Right lobe of liver (tissue), 4 donors: ENCODE measurements around the gene ATP1A3.
"Not testable (repeated sequence)": the region's sequence is repeated elsewhere in the genome, so short reads cannot be mapped to it uniquely, and the experiment has no call there.

Experiments used
- POLR2A ChIP-seq: fragments of 450-650 bp; IDR thresholded peaks from one replicate; pipeline ENCODE4 v1.6.1; 2017; ENCODE audit warnings: antibody characterized with exemption, mild to moderate bottlenecking
- TF ChIP-seq, protein P1 (sequence below), 4 donors: fragments of 200-600 bp in 3 of 4; fragments of 450-650 bp in 1 of 4; IDR thresholded peaks; one replicate each; pipeline versions ENCODE4 v1.5.1 to v1.8.0; 2016 to 2022; ENCODE audit warnings: antibody characterized with exemption in 4 of 4, mild to moderate bottlenecking in 2 of 4
- donor health status: DM: no; HTN: no; CAD: no.
- donor health status: DM: no; HTN: no; CAD: no.
- donor health status: DM: no; HTN: yes; CAD: no.

- TF ChIP-seq, protein P1, sequence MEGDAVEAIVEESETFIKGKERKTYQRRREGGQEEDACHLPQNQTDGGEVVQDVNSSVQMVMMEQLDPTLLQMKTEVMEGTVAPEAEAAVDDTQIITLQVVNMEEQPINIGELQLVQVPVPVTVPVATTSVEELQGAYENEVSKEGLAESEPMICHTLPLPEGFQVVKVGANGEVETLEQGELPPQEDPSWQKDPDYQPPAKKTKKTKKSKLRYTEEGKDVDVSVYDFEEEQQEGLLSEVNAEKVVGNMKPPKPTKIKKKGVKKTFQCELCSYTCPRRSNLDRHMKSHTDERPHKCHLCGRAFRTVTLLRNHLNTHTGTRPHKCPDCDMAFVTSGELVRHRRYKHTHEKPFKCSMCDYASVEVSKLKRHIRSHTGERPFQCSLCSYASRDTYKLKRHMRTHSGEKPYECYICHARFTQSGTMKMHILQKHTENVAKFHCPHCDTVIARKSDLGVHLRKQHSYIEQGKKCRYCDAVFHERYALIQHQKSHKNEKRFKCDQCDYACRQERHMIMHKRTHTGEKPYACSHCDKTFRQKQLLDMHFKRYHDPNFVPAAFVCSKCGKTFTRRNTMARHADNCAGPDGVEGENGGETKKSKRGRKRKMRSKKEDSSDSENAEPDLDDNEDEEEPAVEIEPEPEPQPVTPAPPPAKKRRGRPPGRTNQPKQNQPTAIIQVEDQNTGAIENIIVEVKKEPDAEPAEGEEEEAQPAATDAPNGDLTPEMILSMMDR (IDR thresholded peaks at IDR 0.05): not testable (repeated sequence)
- TF ChIP-seq POLR2A: not testable (repeated sequence)
Measured at GRCh38 chr19:42012747-42013146, 18.7 kb upstream of the ATP1A3 start.
